Progenitor cell of endocrine pancreas (in vitro differentiated cells): ENCODE measurements around the gene ZNF804B. TPM values are rescaled to one million over a fixed set of nuclear protein-coding genes. Genes with fewer than 3 reads are reported as not detected.

Source experiments
- DNase-seq: peaks from one replicate; pipeline ENCODE4 v3.0.0; 2021; ENCODE audit warnings: low spot score; ENCODE audit not compliant: unreplicated experiment
- H3K27ac Mint-ChIP-seq: 2 replicates; pipeline ENCODE4 v1.8.0; 2021; ENCODE audit warnings: mild to moderate bottlenecking, moderate library complexity, mixed read lengths
- H3K27me3 Mint-ChIP-seq: 2 replicates; pipeline ENCODE4 v1.8.0; 2021; ENCODE audit warnings: mixed read lengths
- H3K36me3 Mint-ChIP-seq: 2 replicates; pipeline ENCODE4 v1.8.0; 2022; ENCODE audit warnings: mixed read lengths; ENCODE audit not compliant: insufficient read depth
- H3K4me1 Mint-ChIP-seq: 2 replicates; pipeline ENCODE4 v1.8.0; 2021; ENCODE audit warnings: low read depth, mixed read lengths
- H3K4me3 Mint-ChIP-seq: 2 replicates; pipeline ENCODE4 v1.8.0; 2021; ENCODE audit warnings: low read depth, mild to moderate bottlenecking, moderate library complexity, mixed read lengths
- H3K9me3 Mint-ChIP-seq: 2 replicates; pipeline ENCODE4 v1.8.0; 2021; ENCODE audit warnings: low read depth, mixed read lengths
- CTCF ChIP-seq: fragments of 200-600 bp; sonication (generic); IDR thresholded peaks from one replicate; pipeline ENCODE4 v1.5.0; 2021; ENCODE audit warnings: antibody characterized with exemption, mild to moderate bottlenecking; ENCODE audit not compliant: unreplicated experiment
- total RNA-seq: library from RNA; stranded (reverse); gene quantifications from 2 replicates; pipeline ENCODE4 v1.2.1, GENCODE V29; 2021

Gene ZNF804B
- total RNA-seq, 1 donor from 2014 or later = not detected

DNA sequence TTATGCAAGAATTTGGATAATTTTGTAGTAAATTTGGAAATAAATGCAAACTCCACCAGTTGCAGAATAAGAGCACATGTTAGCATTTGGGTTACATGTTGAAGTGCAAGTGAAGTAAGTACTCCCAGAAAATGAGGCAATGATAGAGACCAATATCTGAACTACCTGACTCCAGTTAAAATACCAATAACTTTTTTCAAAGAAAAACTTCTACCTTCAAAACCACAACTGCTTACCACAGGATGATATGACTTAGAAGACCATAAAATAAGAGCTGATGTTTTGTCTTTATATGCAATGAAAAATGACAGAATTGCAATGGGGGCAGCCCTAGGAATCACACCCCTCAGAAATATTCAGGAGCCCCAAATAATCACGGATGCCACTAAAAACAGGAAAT is 597.6 kb downstream of the ZNF804B start:
- no peaks in the 10 kb centered on the region for H3K36me3 Mint-ChIP-seq
- no peaks in the 10 kb centered on the region for H3K4me1 Mint-ChIP-seq
- H3K27me3 Mint-ChIP-seq = no peaks in the 10 kb centered on the region
- no peak for DNase-seq
- no peak overlapping the region for H3K4me3 Mint-ChIP-seq
- no peak for TF ChIP-seq CTCF
- H3K9me3 Mint-ChIP-seq = peaks cover 4% of the 10 kb centered on the region
- H3K27ac Mint-ChIP-seq = no peak overlapping the region

DNA sequence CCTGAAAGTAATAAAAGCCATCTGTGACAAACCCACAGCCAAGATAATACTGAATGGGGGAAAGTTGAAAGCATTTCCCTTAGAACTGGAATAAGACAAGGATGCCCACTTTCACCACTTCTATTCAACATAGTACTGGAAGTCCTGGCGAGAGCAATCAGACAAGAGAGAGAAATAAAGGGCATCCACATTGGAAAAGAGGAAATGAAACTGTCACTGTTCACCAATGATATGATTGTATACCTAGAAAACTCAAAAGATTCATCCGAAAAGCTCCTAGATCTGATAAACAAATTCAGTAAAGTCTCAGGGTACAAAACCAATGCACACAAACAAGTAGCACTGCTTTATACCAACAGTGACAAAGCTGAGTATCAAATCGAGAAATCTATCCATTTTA is 617.7 kb downstream of the ZNF804B start:
- H3K27me3 Mint-ChIP-seq = no peaks in the 10 kb centered on the region
- no peaks in the 10 kb centered on the region for H3K4me1 Mint-ChIP-seq
- H3K27ac Mint-ChIP-seq = no peak overlapping the region
- no peak for TF ChIP-seq CTCF
- H3K4me3 Mint-ChIP-seq = no peak overlapping the region
- no peak for DNase-seq
- H3K9me3 Mint-ChIP-seq = no peaks in the 10 kb centered on the region
- H3K36me3 Mint-ChIP-seq = no peaks in the 10 kb centered on the region

GRCh38 chr7:89385411-89385810 is 625.9 kb downstream of the ZNF804B start:
- no peak overlapping the region for H3K4me3 Mint-ChIP-seq
- no peak overlapping the region for H3K27ac Mint-ChIP-seq
- no peak for TF ChIP-seq CTCF

More at GRCh38 chr7:89385411-89385810, 625.9 kb downstream of the ZNF804B start:
- Mint-ChIP-seq H3K27me3 (no peaks in the 10 kb centered on the region), H3K9me3 (peaks cover 9% of the 10 kb centered on the region), H3K36me3 (peaks cover 2% of the 10 kb centered on the region), H3K4me1 (no peaks in the 10 kb centered on the region)
- no peak for DNase-seq

Other genes with a start within 250 kb of the ZNF804B start
- not detected in 2 replicates for gene TEX47, start 36.0 kb downstream of the ZNF804B start, total RNA-seq